GM12878 (cell line): Measurements from ENCODE around the gene FTO.

ENCODE experiments used
- ATF7 ChIP-seq: fragments of 450-650 bp; IDR thresholded peaks from 2 replicates; pipeline ENCODE4 v1.6.1; 2016; ENCODE audit warnings: low read depth, mild to moderate bottlenecking
- TF ChIP-seq, protein P1 (sequence below): IDR thresholded peaks from 2 replicates; pipeline ENCODE4 v1.6.1; 2012; ENCODE audit warnings: low read depth, low read length, improper control_type of control experiment

DNA sequence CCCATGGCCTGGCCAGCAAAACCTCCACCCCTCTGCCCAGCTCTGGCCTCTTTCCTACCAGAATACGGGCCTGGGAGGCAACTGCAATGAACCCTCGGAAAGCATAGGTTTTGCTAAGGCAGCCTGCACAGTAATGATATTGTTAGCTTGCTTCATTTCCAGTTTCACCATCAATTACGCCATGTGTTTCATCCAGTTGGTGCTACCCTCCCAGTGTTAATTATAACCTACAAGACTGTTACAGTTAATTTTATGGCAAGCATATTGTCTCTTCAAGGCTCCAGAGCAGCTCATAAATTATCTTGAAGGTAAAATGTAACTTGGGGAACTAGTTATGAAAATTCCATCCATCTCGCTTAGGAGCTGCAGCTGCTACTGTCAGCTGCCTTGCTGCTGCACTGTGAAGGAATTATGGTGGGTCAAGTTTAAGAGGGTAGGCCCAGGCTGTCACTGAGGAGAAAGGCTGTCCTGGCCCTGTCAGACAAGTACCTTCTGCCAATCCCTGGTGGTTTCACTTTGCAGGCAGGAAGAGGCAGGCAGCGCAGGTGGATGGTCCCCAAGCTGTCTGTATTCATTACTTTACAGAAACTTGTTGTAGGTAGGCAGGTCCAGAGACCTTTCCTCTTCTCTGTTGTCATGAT, 242.9 kb downstream of the FTO start:
- TF ChIP-seq ATF7, result no peak
- TF ChIP-seq, protein P1, sequence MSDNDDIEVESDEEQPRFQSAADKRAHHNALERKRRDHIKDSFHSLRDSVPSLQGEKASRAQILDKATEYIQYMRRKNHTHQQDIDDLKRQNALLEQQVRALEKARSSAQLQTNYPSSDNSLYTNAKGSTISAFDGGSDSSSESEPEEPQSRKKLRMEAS, result no peak
